Osteoblast (primary cell): ENCODE data around the gene WNT3A. TPM values are rescaled to one million over a fixed set of nuclear protein-coding genes. Genes with fewer than 3 reads are reported as not detected.

Source experiments
- DNase-seq: peaks from one replicate; pipeline ENCODE4 v3.0.0; 2011; ENCODE audit warnings: low spot score, mixed read lengths; ENCODE audit not compliant: insufficient read length; ENCODE audit errors: missing footprints
- H2AFZ ChIP-seq: 2 replicates; pipeline ENCODE4 v1.6.0; 2011; ENCODE audit warnings: mild to moderate bottlenecking, low read length
- H3K27ac ChIP-seq: 2 replicates; pipeline ENCODE4 v1.5.1; 2011; ENCODE audit warnings: mild to moderate bottlenecking, low read depth, low read length, moderate library complexity
- H3K27me3 ChIP-seq: 2 replicates; pipeline ENCODE4 v1.6.0; 2012; ENCODE audit warnings: mild to moderate bottlenecking, control low read depth, inconsistent platforms, low read length, moderate library complexity; ENCODE audit not compliant: insufficient read depth
- H3K36me3 ChIP-seq: 2 replicates; pipeline ENCODE4 v1.5.1; 2011; ENCODE audit warnings: mild to moderate bottlenecking, low read length, control low read depth, moderate library complexity; ENCODE audit not compliant: insufficient read depth
- H3K4me1 ChIP-seq: 2 replicates; pipeline ENCODE4 v1.5.1; 2011; ENCODE audit warnings: mild to moderate bottlenecking, low read length, control low read depth, moderate library complexity; ENCODE audit not compliant: insufficient read depth
- H3K4me2 ChIP-seq: 2 replicates; pipeline ENCODE4 v1.6.0; 2011; ENCODE audit warnings: mild to moderate bottlenecking, low read length; ENCODE audit not compliant: insufficient read depth
- H3K4me3 ChIP-seq: fragments of 200-600 bp; sonication (generic); 3 replicates; pipeline ENCODE4 v1.5.1; 2012; ENCODE audit warnings: mild to moderate bottlenecking, low read length, inconsistent platforms; ENCODE audit not compliant: insufficient read depth
- H3K79me2 ChIP-seq: 2 replicates; pipeline ENCODE4 v1.6.0; 2012; ENCODE audit warnings: mild to moderate bottlenecking, low read length, control low read depth, inconsistent platforms; ENCODE audit not compliant: insufficient read depth
- H3K9me3 ChIP-seq: 2 replicates; pipeline ENCODE4 v1.5.1; 2011; ENCODE audit warnings: low read depth, low read length, control low read depth
- H4K20me1 ChIP-seq: 2 replicates; pipeline ENCODE4 v1.6.0; 2012; ENCODE audit warnings: mild to moderate bottlenecking, low read length, control low read depth; ENCODE audit not compliant: insufficient read depth
- CTCF ChIP-seq: IDR thresholded peaks from 2 replicates; pipeline ENCODE4 v1.5.1; 2011; ENCODE audit warnings: mild to moderate bottlenecking, low read depth, low read length, moderate library complexity; ENCODE audit errors: extremely low read depth
- total RNA-seq: library from RNA; depleted of rRNA; stranded (reverse); fragments of >200 nt; gene quantifications from 2 replicates; pipeline ENCODE4 v1.2.3, GENCODE V29; 2012

The WNT3A gene
- total RNA-seq, 1 donor: not detected

GRCh38 chr1:228098323-228098931, 91.6 kb downstream of the WNT3A start:
- Histone ChIP-seq H3K27ac (no peak overlapping the region), H4K20me1 (peaks cover 79% of the 10 kb centered on the region), H3K36me3 (peaks cover 56% of the 10 kb centered on the region), H3K9me3 (no peaks in the 10 kb centered on the region), H3K4me2 (no peak overlapping the region), H3K4me1 (peaks cover 11% of the 10 kb centered on the region), H3K4me3 (no peak overlapping the region), H3K27me3 (no peaks in the 10 kb centered on the region), H2AFZ (no peak overlapping the region), H3K79me2 (peaks cover 94% of the 10 kb centered on the region)
- DNase-seq: no peak
- no peak for TF ChIP-seq CTCF

GRCh38 chr1:228099331-228099732, 92.5 kb downstream of the WNT3A start:
- Histone ChIP-seq H3K27me3 (no peaks in the 10 kb centered on the region), H3K4me2 (no peak overlapping the region), H2AFZ (no peak overlapping the region), H4K20me1 (peaks cover 70% of the 10 kb centered on the region), H3K79me2 (peaks cover 85% of the 10 kb centered on the region), H3K27ac (no peak overlapping the region), H3K4me3 (no peak overlapping the region), H3K9me3 (no peaks in the 10 kb centered on the region), H3K4me1 (peaks cover 20% of the 10 kb centered on the region), H3K36me3 (peaks cover 51% of the 10 kb centered on the region)
- peak; percentile 58 for DNase-seq
- no peak for TF ChIP-seq CTCF

- Histone ChIP-seq H3K4me2 (peak overlapping the region; percentile 89), H3K9me3 (no peaks in the 10 kb centered on the region), H3K36me3 (peaks cover 49% of the 10 kb centered on the region), H2AFZ (no peak overlapping the region), H4K20me1 (peaks cover 53% of the 10 kb centered on the region), H3K27me3 (no peaks in the 10 kb centered on the region), H3K4me1 (peaks cover 13% of the 10 kb centered on the region), H3K4me3 (no peak overlapping the region), H3K79me2 (peaks cover 68% of the 10 kb centered on the region), H3K27ac (no peak overlapping the region)
- peak; percentile 83 for DNase-seq
- TF ChIP-seq CTCF: no peak
These were observed 94.2 kb downstream of the WNT3A start for GRCh38 chr1:228100822-228101613.

- peak overlapping the region; percentile 12 for H3K27ac ChIP-seq
- H3K27me3 ChIP-seq: no peaks in the 10 kb centered on the region
- no peaks in the 10 kb centered on the region for H3K9me3 ChIP-seq
- peak; percentile 94 for DNase-seq
- H3K4me2 ChIP-seq: peak overlapping the region; percentile 89
- H2AFZ ChIP-seq: no peak overlapping the region
- H3K4me1 ChIP-seq: peaks cover 10% of the 10 kb centered on the region
- no peak for TF ChIP-seq CTCF
- H3K4me3 ChIP-seq: peak overlapping the region; percentile 96
- H3K36me3 ChIP-seq: peaks cover 49% of the 10 kb centered on the region
- peaks cover 47% of the 10 kb centered on the region for H4K20me1 ChIP-seq
- H3K79me2 ChIP-seq: peaks cover 63% of the 10 kb centered on the region
These were observed 94.8 kb downstream of the WNT3A start for GRCh38 chr1:228101614-228101993.
